Epithelial cell of proximal tubule (primary cell): ENCODE measurements around the gene KIF1B. TPM values are rescaled to one million over a fixed set of nuclear protein-coding genes. Genes with fewer than 3 reads are reported as not detected.

Experiments
- DNase-seq: peaks from one replicate; pipeline ENCODE4 v3.0.0-alpha.2; 2011; ENCODE audit warnings: low read depth
- H3K4me3 ChIP-seq: 2 replicates; pipeline ENCODE4 v1.5.1; 2011; ENCODE audit warnings: low read depth, mild to moderate bottlenecking, low read length
- CTCF ChIP-seq: conservative IDR thresholded peaks from 2 replicates; pipeline ENCODE4 v1.5.1; 2012; ENCODE audit warnings: low read depth, mild to moderate bottlenecking, low read length
- total RNA-seq: library from RNA; depleted of rRNA; stranded (reverse); fragments of >200 nt; gene quantifications from 2 replicates; pipeline ENCODE4 v1.2.3, GENCODE V29; 2015

KIF1B gene
- total RNA-seq, 1 donor from 2014 or later = 20.9 TPM

GRCh38 chr1:10171995-10172669 lies 38.2 kb upstream of the KIF1B start:
- no peak overlapping the region for H3K4me3 ChIP-seq
- no peak for DNase-seq
- TF ChIP-seq CTCF = no peak

DNA sequence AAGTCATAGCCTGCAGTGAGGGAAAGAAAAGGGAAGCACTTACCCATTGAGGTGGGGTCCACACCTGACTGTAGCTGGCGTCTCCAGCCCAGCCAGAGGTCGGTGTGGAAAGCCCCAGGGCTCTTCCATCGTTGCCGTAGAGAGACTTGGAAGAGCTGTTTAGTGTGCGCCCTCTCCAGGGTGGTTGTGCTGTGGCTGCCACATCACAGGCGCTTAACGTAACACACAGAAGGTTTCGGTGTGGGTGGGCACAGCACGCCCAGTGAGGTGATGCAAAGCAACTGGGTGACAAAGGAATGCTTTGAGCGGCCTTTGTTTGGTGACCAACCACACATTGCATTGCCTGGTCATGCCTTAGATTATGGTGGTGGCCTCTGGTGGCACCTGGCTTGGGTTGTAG lies 36.8 kb upstream of the KIF1B start:
- DNase-seq = no peak
- no peak for TF ChIP-seq CTCF

GRCh38 chr1:10177876-10178275 lies 32.5 kb upstream of the KIF1B start:
- no peak for TF ChIP-seq CTCF
- no peak for DNase-seq

More for the DNA sequence above, 36.8 kb upstream of the KIF1B start:
- no peak overlapping the region for H3K4me3 ChIP-seq

GRCh38 chr1:10178597-10179405 lies 31.6 kb upstream of the KIF1B start:
- no peak for DNase-seq
- TF ChIP-seq CTCF = no peak

More at GRCh38 chr1:10177876-10178275, 32.5 kb upstream of the KIF1B start:
- no peak overlapping the region for H3K4me3 ChIP-seq

GRCh38 chr1:10179406-10180091 lies 30.8 kb upstream of the KIF1B start:
- TF ChIP-seq CTCF = no peak
- no peak overlapping the region for H3K4me3 ChIP-seq
- DNase-seq = no peak

More at GRCh38 chr1:10178597-10179405, 31.6 kb upstream of the KIF1B start:
- H3K4me3 ChIP-seq = no peak overlapping the region

- DNase-seq = no peak
- no peak for TF ChIP-seq CTCF
- no peak overlapping the region for H3K4me3 ChIP-seq
Measured at GRCh38 chr1:10181154-10181553, 29.2 kb upstream of the KIF1B start.
